Hepatocyte (in vitro differentiated cells): ENCODE data around the gene LLPH.

Source experiments
- EZH2phosphoT487 ChIP-seq: fragments of 200-600 bp; sonication (generic); IDR thresholded peaks from one replicate; pipeline ENCODE4 v1.6.1; 2018; ENCODE audit warnings: antibody characterized with exemption, mild to moderate bottlenecking, low read depth, moderate library complexity; ENCODE audit not compliant: unreplicated experiment, severe bottlenecking
- TF ChIP-seq, protein P1 (sequence below): fragments of 200-600 bp; sonication (generic); IDR thresholded peaks from 2 replicates; pipeline ENCODE4 v1.5.1; 2016; ENCODE audit warnings: antibody characterized with exemption, mild to moderate bottlenecking; ENCODE audit not compliant: poor library complexity

DNA sequence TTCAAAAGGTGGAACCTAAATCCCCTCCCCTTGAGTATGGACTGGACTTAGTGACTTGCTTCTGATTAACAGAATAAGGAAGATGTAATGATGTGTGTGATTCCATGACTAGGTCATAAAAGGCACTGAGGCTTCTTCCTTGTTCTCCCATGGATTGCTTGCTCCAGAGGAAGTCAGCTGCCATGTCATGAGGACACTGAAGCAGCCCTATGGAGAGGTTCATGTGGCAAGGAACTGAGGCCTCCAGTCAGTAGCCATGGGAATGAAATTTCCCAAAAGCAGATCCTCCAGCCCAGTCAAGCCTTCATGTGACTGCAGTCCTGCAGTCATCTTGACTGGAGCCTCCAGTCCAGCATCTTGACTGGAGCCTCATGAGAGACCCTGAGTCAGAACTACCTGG lies 28.6 kb upstream of the LLPH start:
- TF ChIP-seq, protein P1, sequence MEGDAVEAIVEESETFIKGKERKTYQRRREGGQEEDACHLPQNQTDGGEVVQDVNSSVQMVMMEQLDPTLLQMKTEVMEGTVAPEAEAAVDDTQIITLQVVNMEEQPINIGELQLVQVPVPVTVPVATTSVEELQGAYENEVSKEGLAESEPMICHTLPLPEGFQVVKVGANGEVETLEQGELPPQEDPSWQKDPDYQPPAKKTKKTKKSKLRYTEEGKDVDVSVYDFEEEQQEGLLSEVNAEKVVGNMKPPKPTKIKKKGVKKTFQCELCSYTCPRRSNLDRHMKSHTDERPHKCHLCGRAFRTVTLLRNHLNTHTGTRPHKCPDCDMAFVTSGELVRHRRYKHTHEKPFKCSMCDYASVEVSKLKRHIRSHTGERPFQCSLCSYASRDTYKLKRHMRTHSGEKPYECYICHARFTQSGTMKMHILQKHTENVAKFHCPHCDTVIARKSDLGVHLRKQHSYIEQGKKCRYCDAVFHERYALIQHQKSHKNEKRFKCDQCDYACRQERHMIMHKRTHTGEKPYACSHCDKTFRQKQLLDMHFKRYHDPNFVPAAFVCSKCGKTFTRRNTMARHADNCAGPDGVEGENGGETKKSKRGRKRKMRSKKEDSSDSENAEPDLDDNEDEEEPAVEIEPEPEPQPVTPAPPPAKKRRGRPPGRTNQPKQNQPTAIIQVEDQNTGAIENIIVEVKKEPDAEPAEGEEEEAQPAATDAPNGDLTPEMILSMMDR, result no peak
- TF ChIP-seq EZH2phosphoT487, result no peak
